NCI-H1092 treated with DMSO at 0.1 percent for 48 hours (cell line): Measurements from ENCODE around the gene TUBB2A.
A peak's percentile ranks its signal among the peaks of the same experiment; 100 is the strongest.
"Not testable (repeated sequence)": the region's sequence is repeated elsewhere in the genome, so short reads cannot be mapped to it uniquely, and the experiment has no call there.

ENCODE experiments used
- DNase-seq: peaks from one replicate; lab custom pipeline; 2025; lab: John Stamatoyannopoulos, UW

TUBB2A gene

GRCh38 chr6:3157131-3157933, at the start of gene TUBB2A:
TSS of gene TUBB2A (minus strand) at chr6:3157544. CDS start at chr6:3157463, 81 bp downstream.
- peak; percentile 12 for DNase-seq

GRCh38 chr6:3206339-3207015, 49.1 kb upstream of the TUBB2A start:
- no peak for DNase-seq

- no peak for DNase-seq
Observed at GRCh38 chr6:3205913-3206312, 48.6 kb upstream of the TUBB2A start.

GRCh38 chr6:3204921-3205320, 47.6 kb upstream of the TUBB2A start:
- DNase-seq: no peak

GRCh38 chr6:3202999-3203696, 45.8 kb upstream of the TUBB2A start:
- DNase-seq: no peak

GRCh38 chr6:3201388-3201787, 44.0 kb upstream of the TUBB2A start:
- DNase-seq: no peak

- DNase-seq: no peak
Observed at GRCh38 chr6:3200682-3201081, 43.3 kb upstream of the TUBB2A start.

- no peak for DNase-seq
Observed at GRCh38 chr6:3199382-3199781, 42.0 kb upstream of the TUBB2A start.

GRCh38 chr6:3197734-3198133, 40.4 kb upstream of the TUBB2A start:
- not testable (repeated sequence) for DNase-seq

- DNase-seq: no peak
Observed at GRCh38 chr6:3196770-3197169, 39.4 kb upstream of the TUBB2A start.

- DNase-seq: peak; percentile 73
Observed at GRCh38 chr6:3195695-3196497, 38.6 kb upstream of the TUBB2A start.

GRCh38 chr6:3195420-3195694, 38.0 kb upstream of the TUBB2A start:
- peak; percentile 16 for DNase-seq

GRCh38 chr6:3194535-3195419, 37.4 kb upstream of the TUBB2A start:
- DNase-seq: peak; percentile 17

GRCh38 chr6:3193102-3193849, 35.9 kb upstream of the TUBB2A start:
- DNase-seq: no peak

- DNase-seq: no peak
Observed at GRCh38 chr6:3190779-3191178, 33.4 kb upstream of the TUBB2A start.

GRCh38 chr6:3190056-3190455, 32.7 kb upstream of the TUBB2A start:
- DNase-seq: no peak

- not testable (repeated sequence) for DNase-seq
Observed at GRCh38 chr6:3189192-3189591, 31.8 kb upstream of the TUBB2A start.

GRCh38 chr6:3188262-3188661, 30.9 kb upstream of the TUBB2A start:
- no peak for DNase-seq

- DNase-seq: no peak
Observed at GRCh38 chr6:3186974-3187382, 29.6 kb upstream of the TUBB2A start.

GRCh38 chr6:3183066-3183465, 25.7 kb upstream of the TUBB2A start:
- DNase-seq: no peak
